Epithelial cell of esophagus (primary cell): ENCODE measurements around the gene FAM168B.

Experiments used
- DNase-seq: peaks from one replicate; pipeline ENCODE4 v3.0.0; 2010; ENCODE audit warnings: low read depth
- H3K4me3 ChIP-seq: 2 replicates; pipeline ENCODE4 v1.5.1; 2011; ENCODE audit warnings: mild to moderate bottlenecking, low read length, control low read depth
- CTCF ChIP-seq: IDR thresholded peaks from 2 replicates; pipeline ENCODE4 v1.5.1; 2011; ENCODE audit warnings: low read depth, mild to moderate bottlenecking, low read length, control low read depth, inconsistent platforms; ENCODE audit not compliant: insufficient read depth; ENCODE audit errors: missing control alignments

The FAM168B gene

GRCh38 chr2:131052741-131053263, 40.5 kb downstream of the FAM168B start:
- DNase-seq: no peak
- H3K4me3 ChIP-seq: no peak overlapping the region
- no peak for TF ChIP-seq CTCF

GRCh38 chr2:131050896-131051295, 42.4 kb downstream of the FAM168B start:
- no peak overlapping the region for H3K4me3 ChIP-seq
- no peak for DNase-seq
- no peak for TF ChIP-seq CTCF

GRCh38 chr2:131049150-131049718, 44.0 kb downstream of the FAM168B start:
- TF ChIP-seq CTCF: no peak
- no peak for DNase-seq
- H3K4me3 ChIP-seq: no peak overlapping the region

- no peak for DNase-seq
- H3K4me3 ChIP-seq: no peak overlapping the region
- TF ChIP-seq CTCF: no peak
Measured at GRCh38 chr2:131048641-131049040, 44.6 kb downstream of the FAM168B start.

- no peak for TF ChIP-seq CTCF
- H3K4me3 ChIP-seq: no peak overlapping the region
- no peak for DNase-seq
Measured at GRCh38 chr2:131047920-131048560, 45.2 kb downstream of the FAM168B start.

GRCh38 chr2:131046918-131047652, 46.2 kb downstream of the FAM168B start:
- DNase-seq: no peak
- no peak for TF ChIP-seq CTCF
- H3K4me3 ChIP-seq: no peak overlapping the region
